ENCODE data around the gene RPL39L. TPM values are rescaled to one million over a fixed set of nuclear protein-coding genes. Genes with fewer than 3 reads are reported as not detected.

RPL39L gene
- total and polyA plus RNA-seq, 7 donors = 8.4 to 27.7 (median 20.6) TPM

DNA sequence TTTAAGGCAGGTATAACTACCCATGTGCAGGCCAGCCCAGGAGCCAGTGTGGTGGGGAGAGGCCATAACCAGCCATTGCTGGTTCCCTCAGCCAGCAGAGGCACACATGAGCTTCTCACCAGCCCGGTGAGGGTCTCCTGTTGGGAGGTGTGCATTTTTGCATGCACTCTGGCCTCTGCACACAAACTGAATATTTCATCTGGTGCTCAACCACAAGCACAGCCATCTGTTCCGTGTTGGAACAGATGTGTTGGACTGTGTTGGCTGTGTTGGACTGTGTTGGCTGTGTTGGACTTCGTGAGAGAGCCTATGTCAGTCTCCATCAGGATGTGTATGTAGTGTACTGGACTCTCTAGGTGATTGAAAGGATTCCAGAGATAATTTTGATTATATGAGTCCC, 67.2 kb downstream of the RPL39L start:
- no peaks in the 10 kb centered on the region for H3K4me1 ChIP-seq
- no peak overlapping the region for H3K4me3 ChIP-seq
- 86 to 90% methylated on average over 3 of the region's 3 CpGs for WGBS, 2 donors
- H3K36me3 ChIP-seq = no peaks in the 10 kb centered on the region
- DNase-seq = no peak
- peaks cover 0 to 3% (median 0%) of the 10 kb centered on the region in 4 donors for H3K9me3 ChIP-seq
- intact Hi-C loops (cut with DNase I) = no loop called here
- H3K27me3 ChIP-seq = no peaks in the 10 kb centered on the region
- H3K27ac ChIP-seq = no peak overlapping the region
- TF ChIP-seq EP300 (IDR thresholded peaks at IDR 0.05) = no peak
- no peak for TF ChIP-seq POLR2AphosphoS5 (IDR thresholded peaks at IDR 0.05)

Other genes starting within 250 kb of the RPL39L start
- gene ST6GAL1, start 209.0 kb downstream of the RPL39L start, total RNA-seq = 10 to 100 TPM in 2 of 4 donors, 1 to 10 TPM in 2; 9.4 to 15.3 (median 11.2) TPM
- 10 to 100 TPM in 1 of 3 donors, 1 to 10 TPM in 2; 5.4 to 60.5 (median 6.5) TPM for gene ST6GAL1, start 209.0 kb downstream of the RPL39L start, polyA plus RNA-seq
- gene RTP1, start 58.0 kb upstream of the RPL39L start, total RNA-seq = not detected
- under 1 TPM in 1 of 3 donors, not detected in 2; 0.04 TPM for gene RTP1, start 58.0 kb upstream of the RPL39L start, polyA plus RNA-seq
- 100 to 1,000 TPM in 3 of 4 donors, 10 to 100 TPM in 1; 93.5 to 236 (median 153) TPM for gene MASP1, start 152.2 kb upstream of the RPL39L start, total RNA-seq
- 10 to 100 TPM in 1 of 3 donors, 1 to 10 TPM in 1, under 1 TPM in 1; 0.69 to 14.2 (median 1.2) TPM for gene MASP1, start 152.2 kb upstream of the RPL39L start, polyA plus RNA-seq
- gene RTP4, start 228.9 kb upstream of the RPL39L start, total RNA-seq = 10 to 100 TPM in 1 of 4 donors, 1 to 10 TPM in 3; 5.7 to 10.2 (median 7.0) TPM
- 10 to 100 TPM in 1 of 3 donors, 1 to 10 TPM in 2; 7.8 to 11.2 (median 7.9) TPM for gene RTP4, start 228.9 kb upstream of the RPL39L start, polyA plus RNA-seq